Fibroblast of lung (primary cell): ENCODE data around the gene RGS16. TPM values are rescaled to one million over a fixed set of nuclear protein-coding genes. Genes with fewer than 3 reads are reported as not detected.

Experiments
- DNase-seq, 2 donors: peaks; one replicate each; pipeline versions ENCODE4 v3.0.0 to v3.0.0-alpha.2; 2010; ENCODE audit warnings: low read depth in 2 of 2
- H2AFZ ChIP-seq: 2 replicates; pipeline ENCODE4 v1.5.1; 2012; ENCODE audit warnings: low read length, control low read depth, inconsistent platforms
- H3K27ac ChIP-seq: 2 replicates; pipeline ENCODE4 v1.5.1; 2011; ENCODE audit warnings: low read length, control low read depth; ENCODE audit not compliant: insufficient read depth
- H3K27me3 ChIP-seq: 2 replicates; pipeline ENCODE4 v1.5.1; 2011; ENCODE audit warnings: mild to moderate bottlenecking, low read length; ENCODE audit not compliant: control insufficient read depth, insufficient read depth
- H3K36me3 ChIP-seq: 2 replicates; pipeline ENCODE4 v1.5.1; 2011; ENCODE audit warnings: low read length; ENCODE audit not compliant: control insufficient read depth, insufficient read depth
- H3K4me1 ChIP-seq: 2 replicates; pipeline ENCODE4 v1.5.1; 2011; ENCODE audit warnings: low read length; ENCODE audit not compliant: control insufficient read depth, insufficient read depth; ENCODE audit errors: extremely low read depth
- H3K4me2 ChIP-seq: 2 replicates; pipeline ENCODE4 v1.5.1; 2011; ENCODE audit warnings: low read length, control low read depth; ENCODE audit not compliant: insufficient read depth; ENCODE audit errors: extremely low read depth
- H3K4me3 ChIP-seq, 4 experiments: fragments of 200-600 bp in 1 of 4; sonication (generic) in 1 of 4; replicated peaks in 1 of 4; 2 replicates each; pipeline ENCODE4 v1.5.1; 2011 to 2016; ENCODE audit warnings: low read length in 4 of 4, low read depth in 3 of 4, mild to moderate bottlenecking in 3 of 4, control low read depth in 2 of 4, inconsistent platforms in 1 of 4, mixed read lengths in 1 of 4; ENCODE audit not compliant: insufficient read depth in 1 of 4; ENCODE audit errors: control extremely low read depth in 1 of 4
- H3K79me2 ChIP-seq: 2 replicates; pipeline ENCODE4 v1.5.1; 2012; ENCODE audit warnings: mild to moderate bottlenecking, low read length, inconsistent platforms; ENCODE audit not compliant: control insufficient read depth, insufficient read depth
- H3K9ac ChIP-seq: 2 replicates; pipeline ENCODE4 v1.5.1; 2011; ENCODE audit warnings: mild to moderate bottlenecking, low read length, control low read depth; ENCODE audit not compliant: insufficient read depth
- H3K9me3 ChIP-seq: 2 replicates; pipeline ENCODE4 v1.5.1; 2012; ENCODE audit warnings: low read depth, low read length; ENCODE audit not compliant: control insufficient read depth, insufficient read depth
- H4K20me1 ChIP-seq: 2 replicates; pipeline ENCODE4 v1.5.1; 2011; ENCODE audit warnings: low read length; ENCODE audit not compliant: control insufficient read depth, insufficient read depth; ENCODE audit errors: extremely low read depth
- EZH2 ChIP-seq: IDR thresholded peaks from 2 replicates; pipeline ENCODE4 v1.5.1; 2012; ENCODE audit warnings: low read length, control low read depth, mild to moderate bottlenecking; ENCODE audit errors: missing control alignments
- polyA plus RNA-seq, 2 donors: library from polyadenylated mRNA; depleted of rRNA in 1 of 2; stranded (reverse) in 1 of 2; unstranded in 1 of 2; fragments of >200 nt; gene quantifications; 2 replicates each; pipeline ENCODE4 v1.2.1, GENCODE V29; 2011 to 2012; ENCODE audit warnings: missing spikeins in 1 of 2
- total RNA-seq: library from RNA; depleted of rRNA; stranded (reverse); fragments of >200 nt; gene quantifications from 2 replicates; pipeline ENCODE4 v1.2.1, GENCODE V29; 2014
- TF ChIP-seq, protein P1 (sequence below), 2 donors: IDR thresholded peaks in 1 of 2; conservative IDR thresholded peaks in 1 of 2; 1 replicate in 1 of 2; 2 replicates in 1 of 2; pipeline ENCODE4 v1.5.1; 2011 to 2012; ENCODE audit warnings: low read length in 2 of 2, control low read depth in 1 of 2, inconsistent platforms in 1 of 2, low read depth in 1 of 2, mild to moderate bottlenecking in 1 of 2

RGS16 gene
- total and polyA plus RNA-seq, 2 donors (not counting 1 experiment from before 2014, with no cell fraction given), result 0.17 to 0.33 TPM

DNA sequence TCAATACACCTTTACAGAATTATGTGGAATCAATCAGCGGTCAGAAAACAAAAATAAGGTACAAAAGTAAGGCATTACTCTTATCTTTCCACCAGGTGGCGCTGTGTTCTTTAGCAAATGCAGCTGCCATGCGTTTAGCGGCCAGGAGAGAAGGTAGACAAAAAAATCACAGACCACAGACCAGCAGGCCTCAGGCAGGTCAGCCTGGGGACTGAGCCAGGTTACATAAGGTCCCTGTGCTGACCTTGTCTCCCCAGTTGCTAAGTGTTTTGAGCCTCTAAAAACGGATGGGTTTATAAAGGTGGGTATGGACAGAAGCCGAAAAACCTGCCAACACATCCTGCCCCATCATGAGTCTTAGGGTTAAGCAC, 2.8 kb downstream of the RGS16 start:
- Histone ChIP-seq H3K27ac (no peak overlapping the region), H3K36me3 (no peaks in the 10 kb centered on the region), H3K4me1 (peaks cover 6% of the 10 kb centered on the region), H2AFZ (no peak overlapping the region), H3K9me3 (no peaks in the 10 kb centered on the region), H3K79me2 (no peaks in the 10 kb centered on the region), H3K4me2 (no peak overlapping the region), H4K20me1 (no peaks in the 10 kb centered on the region), H3K27me3 (peaks cover 20% of the 10 kb centered on the region), H3K9ac (no peak overlapping the region), H3K4me3 (no peak overlapping the region)
- DNase-seq, result peak; percentile 66 to 84
- no peak for TF ChIP-seq EZH2
- TF ChIP-seq, protein P1, sequence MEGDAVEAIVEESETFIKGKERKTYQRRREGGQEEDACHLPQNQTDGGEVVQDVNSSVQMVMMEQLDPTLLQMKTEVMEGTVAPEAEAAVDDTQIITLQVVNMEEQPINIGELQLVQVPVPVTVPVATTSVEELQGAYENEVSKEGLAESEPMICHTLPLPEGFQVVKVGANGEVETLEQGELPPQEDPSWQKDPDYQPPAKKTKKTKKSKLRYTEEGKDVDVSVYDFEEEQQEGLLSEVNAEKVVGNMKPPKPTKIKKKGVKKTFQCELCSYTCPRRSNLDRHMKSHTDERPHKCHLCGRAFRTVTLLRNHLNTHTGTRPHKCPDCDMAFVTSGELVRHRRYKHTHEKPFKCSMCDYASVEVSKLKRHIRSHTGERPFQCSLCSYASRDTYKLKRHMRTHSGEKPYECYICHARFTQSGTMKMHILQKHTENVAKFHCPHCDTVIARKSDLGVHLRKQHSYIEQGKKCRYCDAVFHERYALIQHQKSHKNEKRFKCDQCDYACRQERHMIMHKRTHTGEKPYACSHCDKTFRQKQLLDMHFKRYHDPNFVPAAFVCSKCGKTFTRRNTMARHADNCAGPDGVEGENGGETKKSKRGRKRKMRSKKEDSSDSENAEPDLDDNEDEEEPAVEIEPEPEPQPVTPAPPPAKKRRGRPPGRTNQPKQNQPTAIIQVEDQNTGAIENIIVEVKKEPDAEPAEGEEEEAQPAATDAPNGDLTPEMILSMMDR (conservative IDR thresholded peaks at IDR 0.05 in 1 of 2, IDR thresholded peaks at IDR 0.05 in 1 of 2; ENCODE audit: low read depth in 1 of 2, low read length in 2 of 2), result peak; percentile 60 to 72

DNA sequence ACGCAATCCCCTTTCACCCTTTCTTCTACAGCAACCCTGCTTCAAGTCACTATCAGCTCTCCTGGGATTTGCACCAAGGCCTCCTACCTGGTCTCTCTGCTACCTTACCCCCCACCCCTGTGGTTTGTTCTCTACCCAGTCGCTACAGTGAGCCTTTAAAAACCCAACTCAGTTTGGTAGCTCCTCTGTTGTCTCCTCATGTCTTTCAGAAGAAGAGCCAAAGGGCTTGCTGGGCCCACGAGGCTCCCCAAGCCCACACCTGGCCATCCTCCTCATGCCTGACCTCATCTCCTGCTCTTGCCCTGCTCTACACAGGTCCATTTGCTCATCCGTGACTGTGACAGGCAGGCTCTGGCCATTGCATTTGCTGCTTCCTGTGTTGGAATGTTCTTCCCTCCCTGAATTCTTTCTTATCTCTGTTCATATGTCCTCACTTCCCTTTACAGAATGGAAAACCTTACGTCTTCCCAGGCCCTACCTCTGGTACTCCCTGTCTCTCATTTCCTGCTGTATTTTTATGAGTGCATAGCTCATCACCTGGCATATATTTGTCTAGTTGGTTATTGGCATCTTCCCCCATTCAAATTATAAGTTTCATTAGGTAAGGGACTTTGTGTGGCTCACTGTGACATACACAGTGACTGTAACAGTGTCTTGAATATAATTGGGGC, 3.3 kb downstream of the RGS16 start:
- no peak overlapping the region for H3K4me2 ChIP-seq
- no peak overlapping the region for H3K4me3 ChIP-seq
- H3K4me1 ChIP-seq, result peaks cover 6% of the 10 kb centered on the region
- TF ChIP-seq, protein P1 (conservative IDR thresholded peaks at IDR 0.05 in 1 of 2, IDR thresholded peaks at IDR 0.05 in 1 of 2; ENCODE audit: low read depth in 1 of 2, low read length in 2 of 2), result no peak
- TF ChIP-seq EZH2, result no peak
- peaks cover 20% of the 10 kb centered on the region for H3K27me3 ChIP-seq
- no peaks in the 10 kb centered on the region for H3K79me2 ChIP-seq
- H3K9me3 ChIP-seq, result no peaks in the 10 kb centered on the region
- H4K20me1 ChIP-seq, result no peaks in the 10 kb centered on the region
- H3K9ac ChIP-seq, result no peak overlapping the region
- H3K27ac ChIP-seq, result no peak overlapping the region
- no peaks in the 10 kb centered on the region for H3K36me3 ChIP-seq
- no peak for DNase-seq
- H2AFZ ChIP-seq, result no peak overlapping the region

GRCh38 chr1:182600036-182600713, 4.0 kb downstream of the RGS16 start:
- DNase-seq, result no peak
- Histone ChIP-seq H3K27me3 (peaks cover 20% of the 10 kb centered on the region), H3K36me3 (no peaks in the 10 kb centered on the region), H3K9me3 (no peaks in the 10 kb centered on the region), H4K20me1 (no peaks in the 10 kb centered on the region), H3K4me2 (no peak overlapping the region), H3K27ac (no peak overlapping the region), H3K79me2 (no peaks in the 10 kb centered on the region), H3K4me1 (peaks cover 6% of the 10 kb centered on the region), H3K9ac (no peak overlapping the region), H2AFZ (no peak overlapping the region), H3K4me3 (no peak overlapping the region)
- TF ChIP-seq, protein P1 (conservative IDR thresholded peaks at IDR 0.05 in 1 of 2, IDR thresholded peaks at IDR 0.05 in 1 of 2; ENCODE audit: low read depth in 1 of 2, low read length in 2 of 2), result no peak
- TF ChIP-seq EZH2, result no peak
